ENCODE measurements around the gene CDC20.
"Not testable (repeated sequence)": the region's sequence is repeated elsewhere in the genome, so short reads cannot be mapped to it uniquely, and the experiment has no call there.

The CDC20 gene

DNA sequence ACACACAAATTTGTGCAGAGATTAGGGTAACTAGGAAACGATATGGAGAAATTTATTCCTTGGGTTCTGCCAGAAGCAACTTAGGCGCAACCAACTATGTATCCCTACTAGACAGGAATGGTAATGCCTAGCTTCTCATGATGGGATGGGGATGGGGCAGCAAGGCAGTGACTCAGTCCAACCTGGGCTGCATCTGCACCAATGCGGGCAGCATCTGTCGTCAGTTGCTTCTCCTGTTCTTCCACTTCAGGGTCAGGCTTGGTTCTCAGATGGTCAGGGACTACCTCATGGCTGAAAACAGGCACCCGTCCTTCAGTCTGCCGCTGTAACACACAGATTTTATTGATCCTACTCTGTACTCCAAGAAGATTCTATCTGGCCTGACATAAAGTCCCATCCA is 27.9 kb downstream of the CDC20 start:
- no peak for DNase-seq

DNA sequence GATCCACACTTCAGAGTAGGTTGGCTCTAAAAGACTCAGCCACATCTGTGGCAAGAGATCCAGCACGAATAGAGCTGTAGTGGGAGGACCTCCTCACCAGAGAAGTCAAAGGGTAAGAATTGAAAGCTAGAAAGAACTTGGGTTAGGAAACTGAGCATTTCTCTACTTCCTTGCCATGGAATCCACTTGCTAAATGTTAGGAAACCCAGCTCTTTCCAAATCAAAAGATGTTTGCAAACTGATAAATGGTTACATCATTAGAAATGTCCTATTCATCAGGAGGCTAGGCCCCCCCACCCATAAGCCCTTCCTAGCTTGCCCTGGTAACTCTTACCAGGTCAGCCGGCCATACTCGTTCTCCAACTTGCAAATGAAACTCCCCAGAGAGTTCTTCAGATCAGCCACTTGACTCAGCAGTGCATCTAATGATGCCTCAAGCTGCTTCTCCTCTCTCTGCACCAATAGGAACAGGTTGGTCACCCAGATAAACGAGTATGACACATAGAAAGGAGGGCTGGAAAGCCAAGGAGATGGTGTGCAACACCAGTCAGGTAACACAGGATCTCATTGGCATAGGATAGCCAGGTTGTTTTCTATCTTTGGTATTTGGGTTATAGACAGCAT is 29.3 kb downstream of the CDC20 start:
- DNase-seq: no peak

DNA sequence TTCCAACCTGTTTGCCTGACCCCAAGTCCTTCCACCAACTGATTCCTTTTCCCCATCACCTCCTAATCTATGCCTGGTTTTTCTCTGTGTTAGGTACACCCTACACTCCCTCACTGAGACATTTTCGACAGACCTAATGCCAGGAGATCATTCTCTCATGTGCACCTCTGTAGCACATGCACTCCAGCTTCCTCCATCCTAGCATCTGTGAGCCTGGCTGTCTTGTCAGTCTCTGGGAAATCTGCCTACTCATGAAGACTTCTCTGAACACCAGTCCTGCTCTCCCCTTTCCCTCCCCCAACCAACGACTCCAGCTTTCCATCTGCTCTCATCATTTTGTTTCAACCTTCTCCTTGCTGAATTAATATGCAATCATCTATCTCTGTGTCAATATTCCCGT is 29.8 kb downstream of the CDC20 start:
- DNase-seq: no peak

DNA sequence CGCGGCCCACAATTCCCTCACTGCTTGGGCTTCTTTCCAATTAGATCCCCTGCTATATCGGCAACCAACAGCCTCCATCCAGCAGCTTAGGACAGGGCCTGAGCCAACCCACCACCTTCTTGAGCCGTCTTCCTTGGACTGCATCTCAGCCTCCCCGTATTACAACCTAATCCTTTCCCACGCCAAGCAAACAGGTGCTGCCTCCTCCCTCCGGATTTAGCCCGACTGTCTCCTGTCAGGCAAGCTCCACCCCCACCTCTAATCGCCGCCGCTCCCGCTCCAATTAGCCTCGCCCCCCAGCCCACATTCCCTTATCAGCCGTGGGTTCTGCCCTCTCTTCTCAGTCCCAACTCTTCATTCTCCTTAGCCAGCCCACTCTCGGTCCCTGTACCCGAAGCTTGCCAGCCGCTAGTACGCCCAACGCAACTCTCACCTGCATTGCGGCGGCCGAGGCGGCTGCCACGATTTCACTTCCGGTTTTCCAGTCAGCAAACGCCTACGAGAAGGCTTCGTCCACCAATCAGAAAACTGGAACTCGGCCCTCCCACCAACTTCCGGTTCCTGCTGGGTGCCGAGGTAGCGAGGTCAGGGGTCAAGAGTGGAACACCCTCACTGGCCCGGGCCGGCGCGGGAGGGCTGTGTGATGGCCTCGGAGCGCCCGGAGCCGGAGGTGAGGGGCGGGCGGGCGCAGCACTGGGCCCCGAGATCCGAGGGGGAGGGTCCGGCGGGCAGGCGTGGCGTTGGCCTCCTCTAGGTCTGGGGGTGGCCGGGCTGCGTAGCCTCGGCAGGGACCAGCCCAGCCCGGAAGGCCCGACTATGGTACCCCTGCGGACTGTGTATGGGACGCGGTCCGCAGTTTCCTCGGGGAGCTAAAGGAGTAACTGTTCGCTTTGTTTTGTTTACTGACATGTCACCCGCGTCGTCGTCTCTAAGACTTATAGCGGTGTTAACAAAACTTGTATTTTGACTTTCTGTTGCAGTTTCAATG is 30.8 kb downstream of the CDC20 start, which contains the start of the genes MED8 and SZT2:
TSS of gene MED8 (minus strand) at position 475 of the 988 bp plus-strand sequence. CDS start at position 439, 36 bp downstream.
TSS of gene SZT2 (plus strand) at position 574 of the 988 bp plus-strand sequence. CDS start at position 644, 70 bp downstream.
- DNase-seq: peak; percentile 96

DNA sequence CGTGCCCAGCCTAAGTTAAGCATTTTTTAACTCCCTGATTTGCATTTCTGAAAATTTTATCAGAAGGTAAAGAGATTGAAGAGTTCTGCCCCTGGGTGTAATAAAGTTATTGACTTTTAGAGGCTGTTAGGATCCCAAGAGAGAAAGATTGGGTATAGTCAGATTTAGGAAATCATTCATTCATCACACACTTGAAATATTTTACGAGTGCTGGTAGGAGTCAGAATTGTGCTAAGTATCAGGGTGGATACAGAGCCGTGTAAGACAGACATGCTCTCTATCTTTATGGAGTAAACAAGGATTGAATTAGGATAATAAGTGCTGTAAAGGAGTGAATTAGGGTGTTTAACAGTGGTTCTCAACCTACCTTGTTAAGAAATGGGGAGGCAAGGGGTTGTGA is 33.9 kb downstream of the CDC20 start:
- DNase-seq: no peak

DNA sequence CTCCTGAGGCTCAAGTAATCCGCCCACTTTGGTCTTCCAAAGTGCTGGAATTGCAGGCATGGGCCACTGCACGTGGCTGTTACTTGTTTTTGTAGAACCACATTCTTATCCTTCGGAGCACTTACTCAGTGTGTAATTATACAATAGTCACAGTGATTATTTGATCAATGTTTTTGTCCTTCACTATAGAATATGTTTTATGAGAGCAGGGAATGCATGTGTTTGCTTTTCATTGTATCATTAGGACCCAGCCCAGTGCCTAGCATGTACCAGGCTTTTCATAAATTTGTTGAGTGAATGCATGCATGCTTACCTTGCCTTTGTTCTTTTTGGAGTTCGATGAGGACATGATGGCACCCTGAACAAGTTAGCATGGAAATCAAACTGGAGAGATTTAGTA is 36.7 kb downstream of the CDC20 start:
- no peak for DNase-seq

DNA sequence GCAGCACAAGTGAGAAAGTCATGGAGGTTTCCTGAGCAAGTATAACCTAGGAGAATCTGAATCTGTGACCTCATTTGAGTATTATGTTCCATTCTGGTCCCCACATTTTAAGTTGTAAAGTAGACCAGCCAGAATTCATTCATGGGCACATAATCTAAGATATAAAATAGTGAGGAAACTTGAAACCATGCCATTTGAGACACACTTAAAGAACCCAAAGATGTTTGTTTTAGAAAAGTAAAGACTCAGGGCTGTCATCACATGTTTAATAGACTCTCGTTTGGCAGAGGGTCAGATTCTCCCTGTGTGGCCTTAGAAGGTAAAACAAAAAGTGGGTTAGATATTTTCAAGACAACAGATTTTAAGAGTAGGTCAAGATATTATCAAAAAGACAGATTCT is 37.3 kb downstream of the CDC20 start:
- DNase-seq: no peak

DNA sequence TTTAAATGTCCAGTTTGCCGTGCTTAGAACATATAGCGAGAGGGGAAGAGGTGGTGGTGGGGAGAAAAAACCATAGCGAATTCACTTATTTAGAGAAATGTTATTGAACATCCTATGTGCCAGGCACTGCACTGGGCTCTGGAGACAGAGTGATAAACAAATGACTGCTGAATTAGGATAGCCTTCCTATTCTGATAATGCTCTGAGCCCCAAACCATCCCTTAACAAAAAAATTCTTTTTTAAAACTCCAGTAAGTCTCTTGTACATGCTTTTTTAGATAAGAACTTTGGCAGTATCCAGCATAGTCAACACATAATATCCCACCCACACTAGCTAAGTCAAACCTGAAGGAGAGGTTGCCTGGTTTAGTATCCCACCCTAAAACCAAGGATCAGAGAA is 39.4 kb downstream of the CDC20 start:
- no peak for DNase-seq

DNA sequence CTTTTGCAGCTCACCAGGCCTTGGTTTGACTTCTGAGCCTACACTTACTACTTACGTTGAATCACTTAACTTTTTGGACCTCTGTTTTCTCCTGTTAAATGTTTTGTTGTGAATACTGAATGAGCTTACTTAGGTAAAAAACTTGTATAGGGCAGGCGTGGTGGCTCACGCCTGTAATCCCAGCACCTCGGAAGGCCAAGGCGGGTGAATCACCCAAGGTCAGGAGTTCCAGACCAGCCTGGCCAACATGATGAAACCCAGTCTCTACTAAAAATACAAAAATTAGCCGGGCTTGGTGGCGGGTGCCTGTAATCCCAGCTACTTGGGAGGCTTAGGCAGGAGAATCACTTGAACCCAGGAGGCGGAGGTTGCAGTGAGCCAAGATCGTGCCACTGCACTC is 41.7 kb downstream of the CDC20 start:
- DNase-seq: not testable (repeated sequence)

DNA sequence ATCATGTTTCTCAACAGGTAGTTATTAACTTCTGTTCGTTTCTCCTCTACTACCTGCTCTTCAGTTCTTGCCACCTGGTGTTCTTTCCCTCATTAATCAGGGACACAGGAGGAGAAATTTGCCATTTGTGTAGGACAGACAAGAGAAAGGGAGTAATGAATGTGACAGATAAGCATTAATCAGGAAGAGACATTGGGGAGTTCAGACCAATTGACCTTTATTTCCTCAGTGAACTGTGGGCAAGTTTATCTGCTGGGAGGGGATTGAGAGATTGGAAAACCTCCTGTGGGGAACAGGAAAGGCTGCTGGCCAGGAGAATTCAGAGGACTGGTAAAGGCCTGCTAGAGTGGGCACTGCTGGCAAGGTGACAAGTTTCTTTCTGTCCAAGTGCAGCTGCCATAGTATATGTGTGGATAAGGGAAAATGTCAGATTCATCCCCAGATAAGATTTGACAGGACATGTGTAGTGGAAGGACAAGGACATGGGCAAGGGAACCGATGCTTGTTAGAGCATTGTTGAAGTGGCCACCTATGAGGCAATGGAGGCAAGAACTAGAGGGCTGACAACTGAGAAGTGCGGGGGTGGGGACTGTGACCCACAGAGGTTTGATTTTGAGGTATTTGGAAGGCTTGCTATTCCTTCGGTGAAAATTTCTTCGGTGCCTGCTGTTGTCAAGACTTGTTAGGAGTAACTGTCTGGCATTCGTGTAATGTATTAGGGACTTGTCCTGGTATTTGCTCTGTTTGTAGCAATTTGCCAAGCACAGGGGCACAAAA is 43.5 kb downstream of the CDC20 start:
- DNase-seq: no peak

DNA sequence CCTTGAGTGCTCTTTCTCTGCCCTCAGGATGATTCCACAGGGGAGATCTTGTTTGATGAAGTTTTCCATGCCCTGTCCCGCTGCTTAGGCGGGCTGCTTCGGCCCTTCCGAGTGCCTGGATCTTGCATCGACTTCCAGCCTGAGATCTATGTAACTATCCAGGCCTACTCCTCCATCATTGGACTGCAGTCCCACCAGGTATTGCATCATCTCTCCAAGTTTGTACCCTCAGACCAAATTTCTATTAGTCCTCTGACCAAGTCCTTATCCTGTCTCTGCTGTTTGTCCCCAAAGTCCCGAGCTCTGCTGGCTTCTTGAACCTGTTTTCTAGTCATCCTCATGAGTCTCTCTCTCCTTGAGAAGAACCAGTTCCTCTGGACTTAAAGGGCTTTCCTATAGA is 45.6 kb downstream of the CDC20 start:
- no peak for DNase-seq

DNA sequence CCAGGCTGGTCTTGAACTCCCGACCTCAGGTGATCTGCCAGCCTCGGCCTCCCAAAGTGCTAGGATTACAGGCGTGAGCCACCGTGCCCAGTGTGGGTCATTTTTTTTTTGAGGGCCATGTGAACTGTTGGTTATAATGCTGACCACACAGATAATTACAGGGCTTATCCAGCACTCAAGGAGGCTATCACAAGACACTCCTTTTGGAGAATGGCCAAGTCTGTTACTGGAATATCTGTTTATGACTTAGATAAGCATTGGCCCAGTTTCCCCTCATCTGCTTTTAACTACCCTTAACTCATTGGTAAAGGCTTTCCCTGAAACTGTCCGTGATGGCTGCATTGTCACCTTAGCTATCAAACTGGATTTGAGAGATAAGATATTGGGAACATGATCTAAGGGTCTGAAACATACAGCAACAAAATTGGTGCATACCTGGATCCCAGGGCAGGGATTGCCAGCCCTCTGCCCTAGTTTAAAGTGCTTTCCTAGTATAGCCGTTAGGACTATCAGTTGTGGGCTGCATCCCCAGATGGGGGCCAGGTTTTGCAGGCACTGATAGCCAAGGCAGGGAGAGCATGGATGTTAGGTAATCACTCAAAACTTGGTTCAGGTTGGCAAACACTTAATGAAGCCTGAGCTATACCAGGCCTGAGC is 46.6 kb downstream of the CDC20 start:
- DNase-seq: no peak

DNA sequence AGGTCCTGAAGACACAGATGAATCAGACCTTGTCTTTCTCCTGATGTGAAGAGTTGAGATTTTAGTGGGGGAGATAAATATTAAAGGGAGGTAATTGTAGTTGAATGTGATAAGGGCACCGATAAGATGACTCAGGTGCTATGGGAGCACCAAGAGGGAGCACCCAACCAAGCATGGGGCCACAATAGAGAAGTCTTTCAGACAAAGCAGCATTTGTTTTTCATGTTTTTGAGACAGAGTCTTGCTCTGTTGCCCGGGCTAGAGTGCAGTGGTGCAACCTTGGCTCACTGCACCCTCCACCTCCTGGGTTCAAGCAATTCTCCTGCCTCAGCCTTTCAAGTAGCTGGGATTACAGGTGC is 47.1 kb downstream of the CDC20 start:
- DNase-seq: no peak

DNA sequence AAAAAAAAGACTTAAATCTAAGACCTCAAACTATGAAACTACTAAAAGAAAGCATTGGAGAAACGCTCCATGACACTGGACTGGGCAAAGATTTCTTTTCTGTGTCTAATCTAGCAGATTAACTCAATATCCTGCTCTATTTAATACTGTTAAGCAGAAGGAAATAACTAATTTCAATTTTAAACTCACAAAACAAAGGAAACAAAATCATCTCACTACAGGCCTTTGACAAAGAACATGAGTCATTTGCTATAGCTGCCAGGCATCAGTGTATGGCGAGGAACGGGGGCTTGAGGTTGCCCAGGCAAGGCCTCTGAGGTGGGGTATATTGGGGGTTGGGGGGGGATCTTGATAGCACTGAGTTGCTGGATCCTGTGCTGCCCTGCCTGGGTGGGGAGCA is 51.8 kb downstream of the CDC20 start:
- no peak for DNase-seq

All from CD4-positive, alpha-beta T cell treated with Interleukin-17A for 1 hour (primary cell).